Stomach (tissue), 9 donors: ENCODE measurements around the gene MCCD1. TPM values are rescaled to one million over a fixed set of nuclear protein-coding genes. Genes with fewer than 3 reads are reported as not detected.
"Not testable (repeated sequence)": the region's sequence is repeated elsewhere in the genome, so short reads cannot be mapped to it uniquely, and the experiment has no call there.

Experiments used
- DNase-seq, 2 donors: peaks; one replicate each; pipeline versions ENCODE4 v3.0.0 to v3.0.0-alpha.2; 2013 to 2019
- H3K27ac ChIP-seq, 5 donors: fragments of 200-600 bp in 4 of 5; sonication (generic) in 4 of 5; one replicate each; pipeline ENCODE4 v1.5.1; 2013 to 2019; ENCODE audit warnings: mild to moderate bottlenecking in 1 of 5, moderate library complexity in 1 of 5
- H3K27me3 ChIP-seq, 3 donors: fragments of 200-600 bp; sonication (generic); one replicate each; pipeline ENCODE4 v1.5.1; 2017 to 2019; ENCODE audit warnings: mixed run types in 1 of 3
- H3K36me3 ChIP-seq, 4 donors: fragments of 200-600 bp; sonication (generic); 1 replicate in 3 of 4; 2 replicates in 1 of 4; pipeline ENCODE4 v1.5.1; 2016 to 2019
- H3K4me1 ChIP-seq, 4 donors: fragments of 200-600 bp; sonication (generic); one replicate each; pipeline ENCODE4 v1.5.1; 2016 to 2019
- H3K4me3 ChIP-seq, 4 donors: fragments of 200-600 bp; sonication (generic) in 3 of 4; one replicate each; pipeline ENCODE4 v1.5.1; 2016 to 2019; ENCODE audit warnings: mild to moderate bottlenecking in 1 of 4
- H3K9me3 ChIP-seq, 4 donors: fragments of 200-600 bp; sonication (generic); one replicate each; pipeline ENCODE4 v1.5.1; 2016 to 2019
- EP300 ChIP-seq: sonication (generic); formaldehyde crosslinking; IDR thresholded peaks from one replicate; pipeline ENCODE4 v1.6.1; 2017; ENCODE audit warnings: antibody characterized with exemption
- POLR2A ChIP-seq, 4 donors: fragments of 450-650 bp; IDR thresholded peaks; one replicate each; pipeline ENCODE4 v1.6.1; 2016; ENCODE audit warnings: antibody characterized with exemption in 4 of 4, control low read depth in 2 of 4, mild to moderate bottlenecking in 1 of 4, moderate library complexity in 1 of 4
- POLR2AphosphoS5 ChIP-seq, 3 donors: sonication (generic); formaldehyde crosslinking; IDR thresholded peaks; one replicate each; pipeline ENCODE4 v1.6.1; 2016; ENCODE audit warnings: antibody characterized with exemption in 3 of 3
- WGBS, 5 donors: extraction: QIAGEN DNeasy Blood & Tissue Kit in 3 of 5; methylation state at CpG; one replicate each; pipeline versions ENCODE4 v1.1.5 to v1.1.7; 2013 to 2018; 5-methylcytosine and 5-hydroxymethylcytosine counted together
- intact Hi-C: fragments of 100-400 bp; cut with DNase I; formaldehyde crosslinking; loops from one replicate; pipeline ENCODE4 v1.15.1; 2023; ENCODE audit warnings: low total_unique reads
- polyA plus RNA-seq, 3 donors: library from polyadenylated mRNA; stranded (reverse); fragments of 200-250 nt; gene quantifications; one replicate each; pipeline ENCODE4 v1.2.3, GENCODE V29; 2013
- total RNA-seq, 5 donors: library from RNA; depleted of rRNA; stranded (reverse); fragments of >200 nt; gene quantifications; one replicate each; pipeline versions ENCODE4 v1.1.0 to v1.2.3, GENCODE V29; 2014 to 2016
- TF ChIP-seq, protein P1 (sequence below), 7 experiments: fragments of 450-650 bp in 4 of 7; fragments of 200-600 bp in 3 of 7; sonication (generic) in 3 of 7; IDR thresholded peaks; one replicate each; pipeline ENCODE4 v1.5.1; 2016 to 2019; ENCODE audit warnings: antibody characterized with exemption in 7 of 7, control low read depth in 2 of 7, mild to moderate bottlenecking in 1 of 7
- donor health status: healthy with polysubstance abuse.
- donor health status: Bipolar disorder and iron deficiency.
- donor health status: healthy.

MCCD1 gene
- total and polyA plus RNA-seq, 8 donors: not detected

DNA sequence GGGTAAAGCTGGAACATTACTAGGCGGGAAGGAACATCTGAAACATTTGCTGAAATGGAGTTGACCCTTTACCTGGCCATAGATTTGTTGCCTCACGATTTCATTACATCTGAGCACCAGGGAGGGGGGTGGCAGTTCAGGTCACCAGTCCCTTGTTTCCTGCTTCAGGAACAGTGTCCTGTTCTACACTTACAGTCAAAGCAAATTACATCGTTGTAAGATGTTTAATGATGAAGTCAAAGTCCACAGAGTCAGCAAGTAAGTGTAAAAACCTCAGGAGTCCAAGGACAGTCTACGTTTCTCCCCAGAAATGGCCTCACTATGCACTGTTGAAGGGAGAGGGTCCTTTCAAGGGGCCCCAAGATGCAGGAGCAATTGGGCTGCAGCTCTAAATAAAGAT lies 39.7 kb upstream of the MCCD1 start:
- Histone ChIP-seq H3K4me1 (peaks cover 0 to 17% (median 4%) of the 10 kb centered on the region in 4 donors), H3K36me3 (no peaks in the 10 kb centered on the region), H3K4me3 (no peak overlapping the region), H3K27me3 (peaks cover 0 to 12% (median 0%) of the 10 kb centered on the region in 3 donors), H3K27ac (no peak overlapping the region), H3K9me3 (no peaks in the 10 kb centered on the region)
- DNase-seq: no peak
- intact Hi-C loops: no loop called here
- TF ChIP-seq EP300 (no peak), POLR2A (IDR thresholded peaks at IDR 0.05) (no peak), POLR2AphosphoS5 (IDR thresholded peaks at IDR 0.05) (no peak)
- TF ChIP-seq, protein P1, sequence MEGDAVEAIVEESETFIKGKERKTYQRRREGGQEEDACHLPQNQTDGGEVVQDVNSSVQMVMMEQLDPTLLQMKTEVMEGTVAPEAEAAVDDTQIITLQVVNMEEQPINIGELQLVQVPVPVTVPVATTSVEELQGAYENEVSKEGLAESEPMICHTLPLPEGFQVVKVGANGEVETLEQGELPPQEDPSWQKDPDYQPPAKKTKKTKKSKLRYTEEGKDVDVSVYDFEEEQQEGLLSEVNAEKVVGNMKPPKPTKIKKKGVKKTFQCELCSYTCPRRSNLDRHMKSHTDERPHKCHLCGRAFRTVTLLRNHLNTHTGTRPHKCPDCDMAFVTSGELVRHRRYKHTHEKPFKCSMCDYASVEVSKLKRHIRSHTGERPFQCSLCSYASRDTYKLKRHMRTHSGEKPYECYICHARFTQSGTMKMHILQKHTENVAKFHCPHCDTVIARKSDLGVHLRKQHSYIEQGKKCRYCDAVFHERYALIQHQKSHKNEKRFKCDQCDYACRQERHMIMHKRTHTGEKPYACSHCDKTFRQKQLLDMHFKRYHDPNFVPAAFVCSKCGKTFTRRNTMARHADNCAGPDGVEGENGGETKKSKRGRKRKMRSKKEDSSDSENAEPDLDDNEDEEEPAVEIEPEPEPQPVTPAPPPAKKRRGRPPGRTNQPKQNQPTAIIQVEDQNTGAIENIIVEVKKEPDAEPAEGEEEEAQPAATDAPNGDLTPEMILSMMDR (IDR thresholded peaks at IDR 0.05): no peak
- WGBS, 5 donors: 47 to 68% (median 62%) methylated on average over 4 of the region's 4 CpGs

DNA sequence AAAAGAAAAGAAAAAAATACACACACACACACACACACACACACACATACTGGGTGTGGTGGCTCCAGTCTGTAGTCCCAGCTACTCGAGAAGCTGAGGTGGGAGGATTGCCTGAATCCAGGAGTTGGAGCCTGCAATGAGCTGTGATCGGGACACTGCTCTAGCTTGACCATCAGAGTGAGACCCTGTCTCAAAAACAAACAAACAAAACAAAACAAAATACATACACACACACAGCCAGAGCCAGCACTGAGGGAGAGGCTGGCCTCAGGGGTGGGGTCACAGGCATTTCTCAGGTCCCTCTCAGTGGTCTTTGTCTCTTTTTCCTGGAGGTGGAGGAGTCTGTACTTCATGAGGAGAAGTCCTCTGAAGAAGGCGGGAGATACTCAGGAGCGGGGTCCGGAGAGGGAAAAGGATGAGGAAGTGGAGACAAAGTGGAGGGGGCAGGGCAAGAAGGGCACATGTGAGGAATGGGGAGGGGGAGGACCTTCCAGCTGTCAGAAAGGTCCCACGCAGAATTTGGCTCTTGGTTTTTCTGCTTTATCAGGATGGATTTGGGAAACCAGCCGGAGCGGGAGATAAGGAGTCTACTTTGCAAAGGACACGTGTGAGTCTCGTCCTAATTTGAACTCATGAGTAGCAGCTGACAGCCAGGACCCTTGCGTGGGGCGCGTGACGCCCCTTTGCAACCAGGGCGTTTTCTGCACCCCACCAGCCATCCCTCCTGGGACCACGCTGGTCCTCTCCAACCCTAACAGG lies 38.5 kb upstream of the MCCD1 start:
- WGBS, 5 donors: 46 to 59% (median 54%) methylated on average over 14 to 16 of the region's 16 CpGs
- H3K4me1 ChIP-seq: peaks cover 0 to 23% (median 10%) of the 10 kb centered on the region in 4 donors
- no peak overlapping the region for H3K4me3 ChIP-seq
- TF ChIP-seq POLR2AphosphoS5 (IDR thresholded peaks at IDR 0.05) (no peak), POLR2A (IDR thresholded peaks at IDR 0.05) (no peak), EP300 (no peak)
- TF ChIP-seq, protein P1 (IDR thresholded peaks at IDR 0.05): no peak
- peaks cover 0 to 12% (median 0%) of the 10 kb centered on the region in 3 donors for H3K27me3 ChIP-seq
- no peak for DNase-seq
- intact Hi-C loops: no loop called here
- no peak overlapping the region for H3K27ac ChIP-seq
- no peaks in the 10 kb centered on the region for H3K36me3 ChIP-seq
- H3K9me3 ChIP-seq: no peaks in the 10 kb centered on the region

GRCh38 chr6:31493550-31493874 lies 35.2 kb upstream of the MCCD1 start:
- WGBS, 5 donors: 0 to 4% (median 2%) methylated on average over 2 of the region's 2 CpGs
- DNase-seq, H3K36me3 ChIP-seq, H3K9me3 ChIP-seq, intact Hi-C loops: not testable (repeated sequence)
- Histone ChIP-seq H3K4me1 (peaks cover 0 to 54% (median 25%) of the 10 kb centered on the region in 4 donors), H3K27ac (peak overlapping the region in 2 of 5 donors; percentile 77 to 84), H3K4me3 (peak overlapping the region; percentile 49 to 67 (median 56)), H3K27me3 (peaks cover 0 to 12% (median 0%) of the 10 kb centered on the region in 3 donors)

- Histone ChIP-seq H3K27me3 (peaks cover 0 to 18% (median 0%) of the 10 kb centered on the region in 3 donors), H3K4me1 (peaks cover 0 to 60% (median 30%) of the 10 kb centered on the region in 4 donors), H3K9me3 (no peaks in the 10 kb centered on the region), H3K27ac (peak overlapping the region; percentile 73 to 84 (median 79)), H3K4me3 (peak overlapping the region; percentile 49 to 67 (median 56)), H3K36me3 (no peaks in the 10 kb centered on the region)
- intact Hi-C loops: no loop called here
- peak; percentile 83 to 87 for DNase-seq
- no peak for TF ChIP-seq POLR2A (IDR thresholded peaks at IDR 0.05)
- peak in 1 of 3 donors; percentile 67 for TF ChIP-seq POLR2AphosphoS5 (IDR thresholded peaks at IDR 0.05)
- TF ChIP-seq, protein P1 (IDR thresholded peaks at IDR 0.05): peak in 5 of 7 experiments; percentile 57 to 75 (median 71)
- no peak for TF ChIP-seq EP300
- WGBS, 5 donors: 0 to 1% (median 1%) methylated on average over 37 to 58 of the region's 58 CpGs
Observed at GRCh38 chr6:31493875-31494694, 34.7 kb upstream of the MCCD1 start.
